NCI-H460 (cell line): ENCODE data around the gene GPRIN3. TPM values are rescaled to one million over a fixed set of nuclear protein-coding genes. Genes with fewer than 3 reads are reported as not detected.
A peak's percentile ranks its signal among the peaks of the same experiment; 100 is the strongest.

ENCODE experiments used
- DNase-seq: peaks from one replicate; pipeline ENCODE4 v3.0.0-alpha.2; 2016; ENCODE audit warnings: low read depth; ENCODE audit errors: extremely low read depth
- total RNA-seq: library from RNA; depleted of rRNA; stranded (reverse); fragments of >200 nt; shearing (Covaris generic); gene quantifications from 2 replicates; pipeline ENCODE4 v1.2.3, GENCODE V29; 2014

Gene GPRIN3
- total RNA-seq, 1 experiment from 2014 or later, result 42.8 TPM

DNA sequence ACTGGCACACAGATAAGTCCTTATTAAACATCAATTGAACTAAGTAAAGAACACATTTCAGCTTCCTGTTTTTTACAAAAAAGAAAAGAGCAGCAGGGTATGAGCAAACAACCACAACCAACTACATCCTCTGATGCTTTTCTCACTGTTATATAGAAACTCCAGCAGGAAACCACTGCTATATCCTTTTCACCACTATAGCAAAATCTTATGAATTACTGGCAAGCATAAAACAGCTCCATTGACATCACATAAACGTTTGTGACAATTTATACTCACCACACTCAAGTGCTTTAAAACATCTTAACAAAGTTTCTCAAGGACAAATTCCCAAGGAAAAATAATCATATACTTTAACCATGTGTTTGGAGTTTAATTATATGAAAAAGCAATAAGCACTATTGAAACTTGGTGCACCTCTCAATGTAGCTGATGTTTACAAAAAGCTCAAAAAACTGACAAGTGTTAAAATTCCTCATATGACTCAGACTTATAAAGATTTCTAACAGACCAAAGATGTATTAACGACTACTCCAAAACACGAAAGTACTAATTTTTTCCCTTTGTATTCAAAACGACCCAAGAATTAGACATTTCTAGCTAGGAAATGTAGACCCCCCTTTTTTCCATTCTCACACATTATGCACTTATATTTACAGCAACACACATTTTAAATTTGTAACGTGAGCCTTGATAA, 12.9 kb downstream of the GPRIN3 start:
- DNase-seq, result no peak

DNA sequence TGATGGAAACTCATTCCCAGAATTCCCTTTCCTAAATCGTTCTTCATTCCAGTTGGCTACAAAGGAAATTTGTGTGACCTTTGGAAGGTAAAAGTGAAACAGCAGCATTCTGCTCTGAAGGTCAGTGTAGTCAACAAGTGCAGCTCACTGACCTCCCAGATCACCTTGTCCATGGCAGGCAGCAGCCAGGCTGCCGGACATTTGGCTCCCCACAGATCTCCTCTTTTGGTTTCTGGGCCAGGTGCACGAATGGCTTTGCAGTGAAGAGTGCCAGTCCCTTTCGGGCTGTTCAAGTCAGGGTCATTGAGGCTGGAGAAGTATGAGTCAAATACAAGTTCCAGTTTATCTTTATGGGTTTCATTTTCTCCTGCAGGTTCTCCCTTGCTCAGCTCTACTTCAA, 14.3 kb downstream of the GPRIN3 start:
- DNase-seq, result no peak

GRCh38 chr4:89290727-89291516, 16.7 kb downstream of the GPRIN3 start:
- DNase-seq, result no peak

DNA sequence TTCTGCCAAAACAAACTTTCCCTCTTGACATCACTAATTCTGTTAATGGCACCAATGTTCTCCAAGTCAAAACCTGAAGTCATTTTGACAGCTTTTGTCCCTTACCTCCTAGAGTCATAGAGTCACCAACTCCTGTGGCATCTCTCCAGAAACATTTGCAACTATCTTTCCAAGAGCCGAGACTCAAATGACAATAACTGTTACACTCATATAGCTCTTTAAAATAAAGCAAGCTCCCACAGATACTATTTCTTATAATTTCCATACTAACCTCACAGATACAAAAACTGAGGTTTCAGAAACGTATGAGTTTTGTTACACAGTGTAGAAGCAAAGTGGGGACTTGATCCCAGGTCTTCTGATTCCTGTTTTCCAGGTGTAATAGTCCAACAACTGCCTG, 18.3 kb downstream of the GPRIN3 start:
- DNase-seq, result no peak

- DNase-seq, result no peak
Observed at GRCh38 chr4:89288430-89288829, 19.2 kb downstream of the GPRIN3 start.

DNA sequence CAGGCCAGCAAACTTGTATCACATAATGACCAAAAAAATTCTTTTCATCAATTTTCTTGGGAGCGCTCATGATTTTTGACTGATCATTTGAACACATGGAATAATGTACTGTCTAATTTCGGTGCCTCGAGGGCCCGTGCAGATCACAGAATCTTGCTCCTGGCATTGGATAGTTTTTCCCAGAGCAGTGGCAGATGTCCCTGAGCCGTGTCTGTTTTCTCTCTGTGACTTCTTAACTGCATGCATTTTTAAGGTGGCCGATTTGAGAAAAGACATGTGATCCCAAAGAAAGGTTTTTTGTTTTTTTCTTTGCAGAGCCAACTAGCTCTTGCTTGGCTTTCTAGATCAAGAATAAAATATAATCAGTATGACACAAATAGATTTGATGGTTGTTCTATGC, 19.7 kb downstream of the GPRIN3 start:
- DNase-seq, result no peak

- no peak for DNase-seq
Observed at GRCh38 chr4:89285745-89286144, 21.9 kb downstream of the GPRIN3 start.

- no peak for DNase-seq
Observed at GRCh38 chr4:89284828-89285227, 22.8 kb downstream of the GPRIN3 start.

- DNase-seq, result no peak
Observed at GRCh38 chr4:89284020-89284424, 23.6 kb downstream of the GPRIN3 start.

DNA sequence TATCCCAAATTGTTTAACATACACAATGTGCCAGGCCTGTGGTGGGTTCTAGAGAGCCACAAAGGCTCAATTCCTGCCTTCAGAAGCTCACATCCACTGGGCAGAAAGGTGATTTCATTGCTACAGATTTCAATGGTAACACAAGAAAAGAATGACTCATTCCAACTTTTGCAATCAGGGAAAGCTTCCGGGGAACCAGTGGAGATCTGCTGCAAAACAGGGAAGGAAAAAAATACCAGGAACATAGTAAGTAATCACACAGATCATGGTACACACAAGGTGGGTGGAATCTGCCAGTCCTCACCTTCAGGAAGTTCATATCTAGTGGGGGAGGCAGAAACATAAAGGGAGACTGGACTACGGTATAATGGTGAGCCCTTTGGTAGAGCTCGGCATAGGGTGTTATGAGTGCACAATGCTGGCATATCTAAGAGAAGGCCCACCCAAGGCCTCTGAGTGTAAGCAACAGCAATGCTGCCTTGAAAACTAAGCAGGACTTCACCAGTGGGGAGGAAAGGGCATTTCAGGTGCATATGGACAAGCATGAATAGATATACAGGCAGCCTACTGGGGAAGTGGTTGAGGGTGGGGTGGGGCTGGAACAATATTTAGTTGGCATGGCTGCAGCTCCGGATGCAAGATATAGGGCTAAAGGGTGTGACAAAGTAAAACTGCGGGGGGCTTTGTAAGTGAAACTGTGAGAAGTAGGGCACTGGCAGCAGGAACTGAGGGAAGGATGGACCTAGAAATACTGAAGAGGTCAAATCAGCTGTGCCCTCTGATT, 24.2 kb downstream of the GPRIN3 start:
- DNase-seq, result peak; percentile 82

- no peak for DNase-seq
Observed at GRCh38 chr4:89279385-89279784, 28.2 kb downstream of the GPRIN3 start.

- no peak for DNase-seq
Observed at GRCh38 chr4:89277412-89277811, 30.2 kb downstream of the GPRIN3 start.

DNA sequence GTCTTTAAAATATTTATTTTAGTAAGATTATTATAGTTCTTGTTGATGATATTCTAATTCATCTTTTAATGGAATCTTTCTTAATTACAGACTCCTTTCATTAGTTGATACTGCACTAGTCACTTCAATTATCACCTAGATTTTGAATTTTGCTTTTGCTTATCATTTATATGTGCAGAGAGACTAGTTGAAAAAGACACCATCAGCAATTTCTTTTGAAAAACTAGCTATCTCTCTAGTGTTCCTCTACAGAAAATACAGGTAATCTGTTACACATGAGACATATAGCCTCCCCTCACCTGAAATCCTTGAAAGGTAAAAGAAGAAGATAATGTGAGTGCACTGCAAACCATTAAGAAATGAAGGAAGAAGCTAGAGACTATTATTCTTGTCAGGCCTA, 31.3 kb downstream of the GPRIN3 start:
- no peak for DNase-seq

GRCh38 chr4:89275587-89275986, 32.0 kb downstream of the GPRIN3 start:
- DNase-seq, result peak; percentile 95

DNA sequence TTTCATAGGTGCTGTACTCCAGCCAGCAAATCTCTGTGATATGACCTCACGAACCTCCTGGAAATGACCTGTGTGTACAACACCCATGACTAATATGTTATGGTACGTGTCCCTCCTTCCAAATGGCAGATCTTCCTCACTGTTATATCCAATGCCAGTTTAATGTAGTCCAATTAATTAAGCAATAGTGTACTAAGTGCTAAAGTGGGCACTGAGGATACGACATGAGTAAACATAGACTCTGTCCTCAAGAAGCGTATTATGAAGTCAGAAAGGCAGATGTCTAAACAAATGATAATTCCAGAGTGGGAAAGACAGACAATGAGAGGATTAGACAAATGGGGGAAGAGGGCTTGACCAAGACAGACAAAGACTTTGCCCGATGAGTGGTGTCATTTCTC, 33.9 kb downstream of the GPRIN3 start:
- peak; percentile 92 for DNase-seq

- no peak for DNase-seq
Observed at GRCh38 chr4:89270792-89271191, 36.8 kb downstream of the GPRIN3 start.

DNA sequence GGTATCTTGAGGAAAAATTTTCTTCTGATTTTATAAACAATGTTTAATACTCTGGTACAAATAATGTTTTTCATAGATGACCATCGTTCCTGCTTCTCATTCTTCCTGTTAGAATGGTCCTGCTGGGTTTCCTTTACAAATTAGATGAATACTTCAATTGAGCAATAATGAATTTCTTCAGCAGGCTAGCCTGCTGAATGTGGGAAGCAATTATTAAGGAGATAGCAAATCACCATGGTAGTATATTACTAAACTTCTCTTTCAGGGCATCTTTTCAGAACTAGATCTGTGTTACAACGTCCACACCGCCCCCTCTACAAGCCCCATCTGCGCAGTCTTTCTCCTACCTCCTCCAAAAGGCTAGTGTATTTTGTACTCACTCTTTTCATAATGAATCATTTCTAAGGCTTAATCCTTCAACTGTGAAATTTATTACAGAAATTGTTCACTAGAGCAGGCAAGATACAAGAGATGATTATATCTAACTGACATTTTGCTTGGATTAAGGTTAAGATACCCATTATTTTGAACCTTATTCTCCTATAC, 38.4 kb downstream of the GPRIN3 start:
- no peak for DNase-seq

DNA sequence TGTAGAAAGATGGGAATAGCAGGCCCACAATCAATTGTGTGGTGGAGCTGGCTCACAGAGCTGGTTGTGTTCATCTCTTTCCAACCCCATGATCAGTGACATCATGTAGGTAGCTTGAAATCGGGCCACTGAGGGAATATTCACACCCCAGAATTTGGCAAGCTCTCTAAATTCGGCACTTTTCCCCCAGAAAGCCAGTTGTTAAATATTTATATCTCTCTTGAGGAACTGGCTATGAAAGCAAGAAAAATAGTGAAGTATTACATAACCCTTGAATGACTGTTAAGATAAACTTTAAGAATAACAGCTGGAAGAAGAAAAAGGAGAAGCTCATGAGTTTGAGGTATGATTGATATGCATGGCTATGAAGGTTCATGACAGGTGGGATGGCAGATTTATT, 38.9 kb downstream of the GPRIN3 start:
- no peak for DNase-seq

- no peak for DNase-seq
Observed at GRCh38 chr4:89267846-89268245, 39.8 kb downstream of the GPRIN3 start.

- DNase-seq, result no peak
Observed at GRCh38 chr4:89267392-89267791, 40.2 kb downstream of the GPRIN3 start.

GRCh38 chr4:89266128-89266527, 41.5 kb downstream of the GPRIN3 start:
- DNase-seq, result no peak
